GM06990 (cell line): Measurements from ENCODE around the gene C1orf21.

Experiments
- DNase-seq: peaks from one replicate; pipeline ENCODE4 v3.0.0-alpha.2; 2011; ENCODE audit not compliant: insufficient read length; ENCODE audit errors: extremely low read depth
- H3K27me3 ChIP-seq: replicated peaks from 2 replicates; pipeline ENCODE4 v1.6.0; 2011; ENCODE audit warnings: low read length; ENCODE audit not compliant: control insufficient read depth, insufficient read depth
- H3K36me3 ChIP-seq: 2 replicates; pipeline ENCODE4 v1.5.1; 2011; ENCODE audit warnings: low read length; ENCODE audit not compliant: control insufficient read depth, insufficient read depth
- H3K4me3 ChIP-seq: replicated peaks from 2 replicates; pipeline ENCODE4 v1.5.1; 2011; ENCODE audit warnings: low read depth, mild to moderate bottlenecking, control low read depth, low read length
- CTCF ChIP-seq: IDR thresholded peaks from 2 replicates; pipeline ENCODE4 v1.5.1; 2011; ENCODE audit warnings: low read length, control low read depth, mild to moderate bottlenecking, inconsistent platforms; ENCODE audit not compliant: insufficient read depth, poor library complexity, severe bottlenecking

C1orf21 gene

GRCh38 chr1:184623404-184623803 is 236.6 kb downstream of the C1orf21 start:
- DNase-seq, result no peak
- TF ChIP-seq CTCF, result no peak
- Histone ChIP-seq H3K36me3 (no peaks in the 10 kb centered on the region), H3K27me3 (no peaks in the 10 kb centered on the region), H3K4me3 (no peak overlapping the region)

GRCh38 chr1:184624051-184624450 is 237.2 kb downstream of the C1orf21 start:
- no peak overlapping the region for H3K4me3 ChIP-seq
- H3K36me3 ChIP-seq, result no peaks in the 10 kb centered on the region
- H3K27me3 ChIP-seq, result no peaks in the 10 kb centered on the region
- no peak for TF ChIP-seq CTCF
- no peak for DNase-seq

GRCh38 chr1:184624626-184625025 is 237.8 kb downstream of the C1orf21 start:
- Histone ChIP-seq H3K27me3 (no peaks in the 10 kb centered on the region), H3K4me3 (no peak overlapping the region), H3K36me3 (no peaks in the 10 kb centered on the region)
- no peak for DNase-seq
- TF ChIP-seq CTCF, result no peak

GRCh38 chr1:184625271-184625670 is 238.4 kb downstream of the C1orf21 start:
- no peak for DNase-seq
- Histone ChIP-seq H3K4me3 (no peak overlapping the region), H3K27me3 (no peaks in the 10 kb centered on the region), H3K36me3 (no peaks in the 10 kb centered on the region)
- TF ChIP-seq CTCF, result no peak

- H3K4me3 ChIP-seq, result no peak overlapping the region
Measured at GRCh38 chr1:184626076-184627006, 239.5 kb downstream of the C1orf21 start.

More at GRCh38 chr1:184626076-184627006, 239.5 kb downstream of the C1orf21 start:
- TF ChIP-seq CTCF, result no peak
- no peak for DNase-seq
- Histone ChIP-seq H3K27me3 (no peaks in the 10 kb centered on the region), H3K36me3 (no peaks in the 10 kb centered on the region)
